ENCODE measurements around the gene SCGN.

- TF ChIP-seq GATA2 (IDR thresholded peaks at IDR 0.05; ENCODE audit: low read depth, low read length) (peak; percentile 56; the same call in 1 of the 2 replicates), GATA3 (IDR thresholded peaks at IDR 0.05; ENCODE audit: low read depth, low read length) (0 out of 2 replicates have a peak, but pooled peaks have one; percentile 30)
Measured at GRCh38 chr6:25635886-25636317, 16.1 kb upstream of the SCGN start.
